ENCODE results near the gene COIL. TPM values are rescaled to one million over a fixed set of nuclear protein-coding genes. Genes with fewer than 3 reads are reported as not detected.

The COIL gene
- total and polyA plus RNA-seq, 2 donors (not counting 3 experiments of a cell fraction or from before 2014, with no cell fraction given), result 4.2 to 20.6 TPM

DNA sequence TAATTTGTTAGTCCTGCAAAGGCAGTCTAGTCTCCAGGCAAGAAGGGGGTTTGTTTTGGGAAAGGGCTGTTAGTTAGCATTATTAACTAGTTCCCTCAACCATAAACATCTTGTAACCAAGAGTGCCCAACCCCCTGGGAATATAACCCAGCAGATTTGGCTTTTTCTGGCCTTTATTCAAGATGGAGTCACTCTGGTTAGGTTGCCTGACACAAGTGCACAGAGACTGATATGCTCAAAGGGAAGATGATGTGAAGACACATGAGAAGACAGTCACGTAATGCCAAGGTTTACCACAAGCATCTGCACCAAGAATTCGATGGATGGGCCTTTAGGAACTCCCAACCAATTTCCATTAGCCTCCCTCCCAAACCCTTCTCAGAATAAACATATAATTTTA, 13.2 kb upstream of the COIL start:
- Histone ChIP-seq H3K27ac (ENCODE audit: insufficient read depth, low read depth, low read length) (no peak overlapping the region), H3K4me1 (ENCODE audit: control insufficient read depth, extremely low read depth, insufficient read depth, low read length) (peaks cover 13% of the 10 kb centered on the region), H2AFZ (ENCODE audit: low read depth, low read length) (no peak overlapping the region), H4K20me1 (replicated peaks; ENCODE audit: control insufficient read depth, extremely low read depth, insufficient read depth, low read length) (no peaks in the 10 kb centered on the region), H3K9ac (replicated peaks; ENCODE audit: extremely low read depth, insufficient read depth, low read length) (no peak overlapping the region), H3K4me3 (replicated peaks in 1 of 3; ENCODE audit: insufficient read depth in 1 of 3, low read depth in 1 of 3, low read length in 3 of 3) (no peak overlapping the region), H3K9me1 (replicated peaks; ENCODE audit: control insufficient read depth, extremely low read depth, insufficient read depth, low read length) (no peaks in the 10 kb centered on the region), H3K9me3 (replicated peaks; ENCODE audit: control insufficient read depth, insufficient read depth, low read length) (no peaks in the 10 kb centered on the region), H3K79me2 (ENCODE audit: control insufficient read depth, insufficient read depth, low read length) (no peaks in the 10 kb centered on the region), H3K27me3 (ENCODE audit: control insufficient read depth in 2 of 2, insufficient read depth in 2 of 2, low read length in 2 of 2) (peaks cover 0 to 4% of the 10 kb centered on the region in 2 experiments), H3K36me3 (ENCODE audit: control insufficient read depth in 2 of 2, extremely low read depth in 1 of 2, insufficient read depth in 2 of 2, low read length in 2 of 2) (no peaks in the 10 kb centered on the region), H3K4me2 (ENCODE audit: insufficient read depth, low read length) (no peak overlapping the region)
- dilution Hi-C loops (cut with MboI; ENCODE audit: extremely low pct_ligation_motif_present, low sequenced_read_pairs) (no loop called here), intact Hi-C loops (cut with micrococcal nuclease) (no loop called here)
- CTCF ChIA-PET, result no interaction called here
- no TSS peak for BruUV-seq (replicated peaks)
- DNase-seq (ENCODE audit: low read depth, low spot score), result no peak
- TF ChIP-seq GATA2 (IDR thresholded peaks at IDR 0.05; ENCODE audit: insufficient read depth, insufficient read length, low read depth, low read length), result no peak
- no peak for TF ChIP-seq POLR2AphosphoS5 (IDR thresholded peaks at IDR 0.05; ENCODE audit: insufficient read depth, low read depth, low read length)
- no peak for TF ChIP-seq MYC (IDR thresholded peaks at IDR 0.05; ENCODE audit: low read depth, low read length)
- TF ChIP-seq POLR2A (IDR thresholded peaks at IDR 0.05; ENCODE audit: low read depth, low read length), result no peak
- TF ChIP-seq, protein P1, sequence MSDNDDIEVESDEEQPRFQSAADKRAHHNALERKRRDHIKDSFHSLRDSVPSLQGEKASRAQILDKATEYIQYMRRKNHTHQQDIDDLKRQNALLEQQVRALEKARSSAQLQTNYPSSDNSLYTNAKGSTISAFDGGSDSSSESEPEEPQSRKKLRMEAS (IDR thresholded peaks at IDR 0.05; ENCODE audit: insufficient read depth, insufficient read length), result no peak
- no peak for TF ChIP-seq EZH2 (IDR thresholded peaks at IDR 0.05; ENCODE audit: borderline replicate concordance, low read depth, low read length, severe bottlenecking)
- no peak for TF ChIP-seq FOS (IDR thresholded peaks at IDR 0.05; ENCODE audit: borderline replicate concordance, insufficient read depth, low read length)
- TF ChIP-seq, protein P2, sequence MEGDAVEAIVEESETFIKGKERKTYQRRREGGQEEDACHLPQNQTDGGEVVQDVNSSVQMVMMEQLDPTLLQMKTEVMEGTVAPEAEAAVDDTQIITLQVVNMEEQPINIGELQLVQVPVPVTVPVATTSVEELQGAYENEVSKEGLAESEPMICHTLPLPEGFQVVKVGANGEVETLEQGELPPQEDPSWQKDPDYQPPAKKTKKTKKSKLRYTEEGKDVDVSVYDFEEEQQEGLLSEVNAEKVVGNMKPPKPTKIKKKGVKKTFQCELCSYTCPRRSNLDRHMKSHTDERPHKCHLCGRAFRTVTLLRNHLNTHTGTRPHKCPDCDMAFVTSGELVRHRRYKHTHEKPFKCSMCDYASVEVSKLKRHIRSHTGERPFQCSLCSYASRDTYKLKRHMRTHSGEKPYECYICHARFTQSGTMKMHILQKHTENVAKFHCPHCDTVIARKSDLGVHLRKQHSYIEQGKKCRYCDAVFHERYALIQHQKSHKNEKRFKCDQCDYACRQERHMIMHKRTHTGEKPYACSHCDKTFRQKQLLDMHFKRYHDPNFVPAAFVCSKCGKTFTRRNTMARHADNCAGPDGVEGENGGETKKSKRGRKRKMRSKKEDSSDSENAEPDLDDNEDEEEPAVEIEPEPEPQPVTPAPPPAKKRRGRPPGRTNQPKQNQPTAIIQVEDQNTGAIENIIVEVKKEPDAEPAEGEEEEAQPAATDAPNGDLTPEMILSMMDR (IDR thresholded peaks at IDR 0.05; ENCODE audit: extremely low read depth in 1 of 2, insufficient read depth in 1 of 2, low read depth in 1 of 2, low read length in 2 of 2), result no peak
- TF ChIP-seq JUN (IDR thresholded peaks at IDR 0.05; ENCODE audit: borderline replicate concordance, insufficient read depth, insufficient read length, low read depth), result no peak
- FAIRE-seq, result no peak
- POLR2A ChIA-PET, result no interaction called here
